HCT116 (cell line): Measurements from ENCODE around the gene MCEMP1. TPM values are rescaled to one million over a fixed set of nuclear protein-coding genes. Genes with fewer than 3 reads are reported as not detected.
A peak's percentile ranks its signal among the peaks of the same experiment; 100 is the strongest.

Source experiments
- ATAC-seq: fragments of 200-7000 bp; cut with Tn5 transposase; 2 replicates; pipeline ENCODE4 v1.9.1; 2020; ENCODE audit warnings: mild to moderate bottlenecking, moderate library complexity
- BruUV-seq: library from RNA; stranded (reverse); fragments of 400-500 nt; replicated peaks from 2 replicates; lab custom pipeline; 2021; lab: Mats Ljungman, UMichigan
- CTCF ChIA-PET: fragments of 300-600 bp; sonication (Branson Sonifier 250); formaldehyde crosslinking; loops from one replicate; lab custom pipeline; 2021; ENCODE audit warnings: antibody characterized with exemption; lab: Charles Lee
- POLR2A ChIA-PET: fragments of 300-600, 350-600 bp; sonication (Branson Sonifier 250); formaldehyde crosslinking; loops from one replicate; lab custom pipeline; 2021; ENCODE audit warnings: antibody characterized with exemption; lab: Charles Lee
- RAD21 ChIA-PET, 2 experiments: fragments of 300-600 bp; sonication (Branson Sonifier 250); formaldehyde crosslinking; loops; one replicate each; lab custom pipeline; 2023; ENCODE audit warnings: low total read pairs in 2 of 2; ENCODE audit not compliant: uncharacterized antibody in 2 of 2, unreplicated experiment in 2 of 2, low non-redundant PET in 1 of 2; lab: Charles Lee
- DNase-seq: peaks from one replicate; pipeline ENCODE4 v3.0.0-alpha.2; 2010; ENCODE audit warnings: low read depth, low spot score
- H2AFZ ChIP-seq: fragments of 200-600 bp; shearing (Covaris generic), sonication (generic); 2 replicates; pipeline ENCODE4 v1.6.1; 2017; ENCODE audit warnings: low read depth, mixed run types, mixed read lengths, antibody characterized with exemption, low read length; ENCODE audit not compliant: poor library complexity, severe bottlenecking
- H3K27ac ChIP-seq: 2 replicates; pipeline ENCODE4 v1.5.1; 2012; ENCODE audit warnings: low read depth, low read length
- H3K27me3 ChIP-seq: fragments of 200-600 bp; sonication (generic); 2 replicates; pipeline ENCODE4 v1.6.1; 2016; ENCODE audit warnings: mixed run types, low read length, mixed read lengths; ENCODE audit not compliant: insufficient read depth
- H3K36me3 ChIP-seq, 2 experiments: fragments of 200-500 bp in 1 of 2; fragments of 200-600 bp in 1 of 2; sonication (Bioruptor generic) in 1 of 2; sonication (generic) in 1 of 2; 2 replicates each; pipeline versions ENCODE4 v1.5.1 to v1.6.1; 2014 to 2016; ENCODE audit warnings: low read length in 2 of 2, inconsistent platforms in 1 of 2, mixed read lengths in 1 of 2, mixed run types in 1 of 2; ENCODE audit not compliant: insufficient read depth in 2 of 2, control insufficient read depth in 1 of 2
- H3K4me1 ChIP-seq, 2 experiments: fragments of 200-600 bp in 1 of 2; sonication (generic) in 1 of 2; 2 replicates each; pipeline versions ENCODE4 v1.5.1 to v1.6.1; 2012 to 2017; ENCODE audit warnings: low read length in 2 of 2, inconsistent platforms in 1 of 2, mild to moderate bottlenecking in 1 of 2, mixed read lengths in 1 of 2, mixed run types in 1 of 2, moderate library complexity in 1 of 2; ENCODE audit not compliant: insufficient read depth in 2 of 2, control insufficient read depth in 1 of 2
- H3K4me2 ChIP-seq: fragments of 200-600 bp; sonication (generic); 2 replicates; pipeline ENCODE4 v1.6.1; 2017; ENCODE audit warnings: mixed run types, low read length, mixed read lengths
- H3K4me3 ChIP-seq, 2 experiments: fragments of 200-600 bp in 1 of 2; sonication (generic) in 1 of 2; replicated peaks in 1 of 2; 2 replicates each; pipeline ENCODE4 v1.5.1; 2011 to 2016; ENCODE audit warnings: low read length in 2 of 2, control low read depth in 1 of 2, low read depth in 1 of 2, mild to moderate bottlenecking in 1 of 2, mixed read lengths in 1 of 2, mixed run types in 1 of 2
- H3K79me2 ChIP-seq: fragments of 200-600 bp; sonication (generic); 2 replicates; pipeline ENCODE4 v1.6.1; 2017; ENCODE audit warnings: mild to moderate bottlenecking, mixed run types, low read length, moderate library complexity, mixed read lengths; ENCODE audit not compliant: insufficient read depth
- H3K9ac ChIP-seq: fragments of 200-600 bp; sonication (generic); 2 replicates; pipeline ENCODE4 v1.6.1; 2016; ENCODE audit warnings: low read length, mixed read lengths
- H3K9me2 ChIP-seq: fragments of 200-600 bp; sonication (generic), shearing (Covaris generic); 2 replicates; pipeline ENCODE4 v1.6.1; 2017; ENCODE audit warnings: mixed run types, mild to moderate bottlenecking, moderate library complexity; ENCODE audit not compliant: insufficient read depth
- H3K9me3 ChIP-seq, 2 experiments: fragments of 200-500 bp in 1 of 2; fragments of 200-600 bp in 1 of 2; sonication (Bioruptor generic) in 1 of 2; sonication (generic) in 1 of 2; 2 replicates each; pipeline ENCODE4 v1.6.1; 2014 to 2017; ENCODE audit warnings: low read length in 2 of 2, mixed read lengths in 2 of 2, inconsistent platforms in 1 of 2, low read depth in 1 of 2, mild to moderate bottlenecking in 1 of 2, mixed run types in 1 of 2, moderate library complexity in 1 of 2; ENCODE audit not compliant: control insufficient read depth in 1 of 2, insufficient read depth in 1 of 2
- H4K20me1 ChIP-seq: fragments of 200-600 bp; sonication (generic), shearing (Covaris generic); 2 replicates; pipeline ENCODE4 v1.6.1; 2017; ENCODE audit warnings: mixed run types, mild to moderate bottlenecking, moderate library complexity; ENCODE audit not compliant: insufficient read depth
- ATF3 ChIP-seq: IDR thresholded peaks from 2 replicates; pipeline ENCODE4 v1.6.1; 2012
- CEBPB ChIP-seq: IDR thresholded peaks from 2 replicates; pipeline ENCODE4 v1.6.1; 2012; ENCODE audit warnings: low read depth
- CTCF ChIP-seq, 3 experiments: fragments of 200-600 bp in 1 of 3; sonication (generic) in 1 of 3; IDR thresholded peaks in 2 of 3; conservative IDR thresholded peaks in 1 of 3; 2 replicates each; pipeline ENCODE4 v1.5.1; 2012 to 2017; ENCODE audit warnings: low read depth in 2 of 3, low read length in 2 of 3, antibody characterized with exemption in 1 of 3, borderline replicate concordance in 1 of 3, control low read depth in 1 of 3, mild to moderate bottlenecking in 1 of 3, mixed read lengths in 1 of 3, mixed run types in 1 of 3, moderate library complexity in 1 of 3; ENCODE audit not compliant: insufficient read depth in 1 of 3
- EZH2 ChIP-seq: fragments of 200-600 bp; sonication (generic); IDR thresholded peaks from 2 replicates; pipeline ENCODE4 v1.6.1; 2017; ENCODE audit warnings: antibody characterized with exemption, mixed run types
- EZH2phosphoT487 ChIP-seq: fragments of 200-600 bp; IDR thresholded peaks from 2 replicates; pipeline ENCODE4 v1.6.1; 2018; ENCODE audit warnings: antibody characterized with exemption, borderline replicate concordance
- JUND ChIP-seq: IDR thresholded peaks from 2 replicates; pipeline ENCODE4 v1.6.1; 2012
- MAX ChIP-seq: IDR thresholded peaks from 2 replicates; pipeline ENCODE4 v1.6.1; 2012
- POLR2A ChIP-seq: IDR thresholded peaks from 2 replicates; pipeline ENCODE4 v1.7.0; 2011; ENCODE audit warnings: borderline replicate concordance; ENCODE audit not compliant: insufficient read depth, insufficient read length; ENCODE audit errors: extremely low read depth
- POLR2AphosphoS5 ChIP-seq: IDR thresholded peaks from 2 replicates; pipeline ENCODE4 v1.6.1; 2011; ENCODE audit warnings: mild to moderate bottlenecking, low read depth, low read length, moderate library complexity
- RAD21 ChIP-seq: IDR thresholded peaks from 2 replicates; pipeline ENCODE4 v1.6.1; 2012; ENCODE audit warnings: low read depth, mild to moderate bottlenecking
- REST ChIP-seq: IDR thresholded peaks from 2 replicates; pipeline ENCODE4 v1.6.1; 2012; ENCODE audit warnings: low read depth
- SRF ChIP-seq: IDR thresholded peaks from 2 replicates; pipeline ENCODE4 v1.6.1; 2012; ENCODE audit warnings: low read depth
- TCF7L2 ChIP-seq: IDR thresholded peaks from 2 replicates; pipeline ENCODE4 v1.7.0; 2011; ENCODE audit warnings: borderline replicate concordance, inconsistent platforms; ENCODE audit not compliant: insufficient read depth, insufficient read length; ENCODE audit errors: extremely low read depth
- ZBTB33 ChIP-seq: IDR thresholded peaks from 2 replicates; pipeline ENCODE4 v1.6.1; 2011; ENCODE audit warnings: mild to moderate bottlenecking, low read length, moderate library complexity; ENCODE audit not compliant: insufficient replicate concordance; ENCODE audit errors: extremely low read depth
- intact Hi-C: fragments of 100-400 bp; cut with micrococcal nuclease; formaldehyde crosslinking; loops from 2 replicates; pipeline ENCODE4 v1.10.0; 2022
- total RNA-seq: library from RNA; stranded (reverse); gene quantifications from one replicate; pipeline ENCODE4 v1.2.1, GENCODE V29; 2021; ENCODE audit not compliant: unreplicated experiment

The MCEMP1 gene
- total RNA-seq, 1 experiment from 2014 or later, result not detected

- H3K27ac ChIP-seq, result no peak overlapping the region
- H3K9me2 ChIP-seq, result no peaks in the 10 kb centered on the region
- no peaks in the 10 kb centered on the region for H4K20me1 ChIP-seq
- TF ChIP-seq RAD21 (no peak), EZH2 (no peak), MAX (no peak), TCF7L2 (no peak), POLR2A (no peak), CEBPB (no peak), REST (no peak), JUND (no peak), POLR2AphosphoS5 (no peak), SRF (no peak), ZBTB33 (no peak), EZH2phosphoT487 (no peak), CTCF (IDR thresholded peaks at IDR 0.05 in 2 of 3, conservative IDR thresholded peaks at IDR 0.05 in 1 of 3; ENCODE audit: borderline replicate concordance in 1 of 3, insufficient read depth in 1 of 3, low read depth in 2 of 3, low read length in 2 of 3) (no peak), ATF3 (no peak)
- no peak for DNase-seq
- no peak overlapping the region for H3K9ac ChIP-seq
- ATAC-seq, result peak; percentile 56; the same call in 1 of the 2 replicates
- no peaks in the 10 kb centered on the region for H3K36me3 ChIP-seq
- intact Hi-C loops, result no loop called here
- ChIA-PET RAD21 (no interaction called here), CTCF (interaction anchor here (1.3 kb wide), 1 partner anchor 22 kb away, joined by 3 read pairs; the partner anchor contains the start of gene TRAPPC5), POLR2A (no interaction called here)
- no peak overlapping the region for H3K4me3 ChIP-seq
- no peaks in the 10 kb centered on the region for H3K4me1 ChIP-seq
- no TSS peak for BruUV-seq
- H3K79me2 ChIP-seq, result no peaks in the 10 kb centered on the region
- H3K27me3 ChIP-seq, result peaks cover 3% of the 10 kb centered on the region; the same call in 1 of the 2 replicates
- no peak overlapping the region for H3K4me2 ChIP-seq
- H3K9me3 ChIP-seq, result no peaks in the 10 kb centered on the region
- no peak overlapping the region for H2AFZ ChIP-seq
These were observed 26.4 kb downstream of the MCEMP1 start for GRCh38 chr19:7703332-7703731.
